Measurements from ENCODE around the gene ISG20L2.

GRCh38 chr1:156680056-156680455 lies 48.5 kb downstream of the ISG20L2 start:
- no peak for TF ChIP-seq CTCF (IDR thresholded peaks at IDR 0.05; ENCODE audit: extremely low read depth in 1 of 2, insufficient read depth in 1 of 2, low read depth in 1 of 2, low read length in 2 of 2)
- no peak for TF ChIP-seq POLR2AphosphoS5 (IDR thresholded peaks at IDR 0.05; ENCODE audit: insufficient read depth, low read depth, low read length)

Measured in endothelial cell of umbilical vein (primary cell).